AML-193 (cell line): ENCODE results near the gene LIFR.
"Not testable (repeated sequence)": the region's sequence is repeated elsewhere in the genome, so short reads cannot be mapped to it uniquely, and the experiment has no call there.

Experiments used
- DNase-seq, 2 experiments: peaks; one replicate each; lab custom pipeline; 2025; lab: John Stamatoyannopoulos, UW

LIFR gene

DNA sequence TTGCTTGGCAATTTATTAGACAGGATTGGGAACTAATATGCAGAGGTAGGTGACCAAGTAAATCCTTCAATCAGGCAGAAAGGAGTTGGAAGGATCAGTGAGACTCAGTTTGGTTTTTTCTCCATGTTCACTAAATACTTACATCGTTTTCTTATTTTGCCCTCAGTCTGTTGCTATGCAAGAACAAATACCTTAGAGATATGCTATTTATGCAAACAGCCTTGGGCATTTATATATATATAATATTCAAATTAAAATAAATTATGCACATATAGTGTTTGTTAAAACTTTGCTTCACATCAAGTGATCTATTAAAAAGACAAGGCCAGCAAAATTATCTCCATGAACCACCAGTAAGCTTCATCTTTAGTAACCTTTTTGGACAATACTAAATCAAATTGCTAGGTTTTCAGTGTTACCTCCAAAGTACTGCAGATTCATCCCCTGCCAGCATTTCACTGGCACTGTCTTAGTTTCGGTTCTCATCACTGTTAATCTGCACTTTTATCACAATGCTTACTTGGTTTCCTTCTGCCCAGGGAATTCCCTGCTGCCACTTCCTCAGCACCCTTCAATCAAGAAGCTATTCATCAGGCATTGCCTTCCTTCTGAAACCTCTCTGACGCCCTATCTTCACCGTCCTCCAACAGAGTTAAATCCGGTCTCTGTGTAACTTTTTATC, 26.0 kb upstream of the LIFR start:
- no peak for DNase-seq

GRCh38 chr5:38581597-38581996, 25.2 kb upstream of the LIFR start:
- no peak for DNase-seq

- no peak for DNase-seq
Measured at GRCh38 chr5:38579105-38579504, 22.7 kb upstream of the LIFR start.

DNA sequence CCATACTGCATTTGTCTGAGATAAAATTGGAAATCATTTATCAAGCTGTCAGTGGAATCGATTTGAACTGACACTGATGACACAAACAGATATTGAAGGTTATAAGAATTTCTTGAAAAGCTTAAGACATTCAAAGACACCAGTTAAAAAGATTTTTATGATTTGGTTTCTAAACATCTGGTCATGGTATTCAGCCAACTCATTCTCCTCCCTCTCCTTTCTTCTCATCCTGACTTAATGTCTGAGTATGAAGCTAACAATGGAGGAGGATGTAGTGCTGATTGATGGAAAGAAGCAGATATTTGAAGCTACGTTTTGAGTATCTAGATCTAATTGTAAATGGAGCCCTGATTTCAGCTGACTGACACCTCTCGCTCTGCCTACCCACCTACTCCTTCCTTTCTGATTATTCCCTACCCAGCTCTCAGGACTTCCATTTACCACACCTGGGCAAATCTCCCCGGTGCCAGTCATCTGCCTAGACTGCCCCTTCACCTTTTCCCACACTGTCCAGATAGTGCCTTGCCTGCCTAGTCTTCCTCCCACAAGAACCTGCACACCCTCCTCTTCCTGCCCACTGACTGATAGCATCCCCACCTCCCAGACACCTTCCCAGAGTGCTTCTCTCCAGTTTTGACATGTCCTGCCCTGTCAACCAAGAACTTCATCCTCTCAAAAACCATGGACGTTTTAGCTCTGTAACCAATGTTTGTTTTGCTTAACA, 20.7 kb upstream of the LIFR start:
- no peak for DNase-seq

DNA sequence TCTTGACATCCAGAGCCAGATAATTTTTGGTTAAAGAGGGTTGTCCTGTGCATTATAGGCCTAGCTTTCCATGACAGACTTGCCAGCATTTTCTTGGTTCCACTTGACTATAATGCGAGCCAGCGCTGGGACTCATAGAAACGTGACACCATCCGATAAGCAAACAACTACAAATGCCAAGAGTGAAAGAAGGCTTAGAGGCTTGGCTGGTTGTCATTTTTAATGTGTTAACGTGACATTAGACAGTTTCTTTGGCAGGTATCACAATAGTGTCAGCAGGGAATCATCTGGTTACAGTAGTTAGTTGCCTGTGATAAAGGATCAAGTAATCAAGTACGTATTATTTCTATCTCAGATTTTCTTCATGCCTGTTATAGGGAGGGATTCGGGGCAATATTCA, 20.0 kb upstream of the LIFR start:
- DNase-seq: no peak

DNA sequence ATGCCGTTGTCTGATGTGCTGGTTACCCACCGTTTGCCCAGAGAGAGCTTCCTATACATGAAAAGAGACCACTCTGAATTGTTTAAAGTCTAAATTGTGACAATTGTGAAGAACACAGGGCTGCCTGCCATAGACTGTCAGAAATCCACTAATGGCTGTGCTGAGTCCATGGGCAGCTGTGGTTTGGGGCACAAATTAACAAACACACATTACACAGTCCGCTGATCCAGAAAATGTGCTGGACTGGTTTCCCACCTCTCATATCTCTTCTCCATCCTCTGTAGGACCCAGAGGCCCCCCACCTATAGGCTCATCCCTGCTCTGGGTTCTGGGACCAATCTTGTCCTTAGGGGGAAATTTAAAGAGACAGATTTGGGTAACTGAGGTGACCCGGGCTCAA, 19.0 kb upstream of the LIFR start:
- DNase-seq: no peak

GRCh38 chr5:38574009-38574408, 17.6 kb upstream of the LIFR start:
- DNase-seq: no peak

DNA sequence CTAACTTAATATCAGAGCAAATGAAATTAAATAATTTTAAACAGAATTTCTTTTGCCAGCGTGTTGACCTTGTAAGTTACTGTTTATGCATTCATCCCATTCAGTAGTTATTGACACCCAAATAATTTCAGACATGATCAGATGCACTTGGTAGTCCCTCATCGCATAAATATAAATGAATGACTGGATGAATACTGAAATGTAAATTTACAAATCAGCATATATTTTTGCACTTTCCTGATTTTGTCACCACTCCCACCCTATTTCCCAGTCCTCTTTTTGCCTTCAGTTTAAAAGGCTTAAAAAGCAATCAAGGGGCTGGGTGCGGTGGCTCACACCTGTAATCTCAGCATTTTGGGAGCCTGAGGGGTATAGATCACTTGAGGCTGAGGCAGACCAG, 17.1 kb upstream of the LIFR start:
- DNase-seq: no peak

DNA sequence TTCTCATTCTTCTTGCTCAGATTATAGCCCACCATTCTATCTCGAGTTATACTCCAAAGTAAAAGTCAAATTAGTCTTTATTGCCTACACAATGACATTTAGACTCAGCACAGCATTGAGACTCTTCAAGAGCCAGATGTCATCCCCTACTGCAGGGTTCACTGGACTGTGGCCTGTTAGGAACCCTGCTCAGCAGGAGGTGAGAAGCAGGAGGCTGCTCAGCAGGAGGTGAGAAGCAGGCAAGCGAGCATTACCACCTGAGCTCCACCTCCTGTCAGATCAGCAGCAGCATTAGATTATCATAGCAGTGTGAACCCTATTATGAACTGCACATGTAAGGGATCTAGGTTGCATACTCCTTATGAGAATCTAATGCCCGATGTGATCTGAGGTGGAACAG, 12.7 kb upstream of the LIFR start:
- no peak for DNase-seq

- DNase-seq: not testable (repeated sequence)
Measured at GRCh38 chr5:38567306-38567705, 10.9 kb upstream of the LIFR start.

GRCh38 chr5:38563624-38564023, 7.2 kb upstream of the LIFR start:
- no peak for DNase-seq

- DNase-seq: no peak
Measured at GRCh38 chr5:38562444-38563210, 6.2 kb upstream of the LIFR start.

DNA sequence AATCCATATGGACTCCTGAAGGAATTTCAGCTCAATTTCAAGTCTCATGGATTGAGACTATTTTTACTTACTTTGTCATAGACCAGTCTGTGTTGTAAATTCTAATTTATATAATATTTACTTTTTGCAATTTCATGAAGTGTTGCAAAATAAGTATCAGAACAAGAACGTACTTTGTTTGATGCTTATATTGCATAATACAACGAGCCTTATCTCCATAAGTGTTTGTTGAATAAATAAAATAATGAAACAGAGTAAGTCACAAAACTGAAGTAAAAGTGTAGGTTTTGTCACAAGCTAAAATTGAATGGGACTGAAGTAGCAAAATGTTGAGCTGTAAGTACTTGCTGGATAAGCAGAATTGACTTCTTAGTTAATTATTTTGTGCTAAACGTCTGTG, 3.0 kb upstream of the LIFR start:
- no peak for DNase-seq

DNA sequence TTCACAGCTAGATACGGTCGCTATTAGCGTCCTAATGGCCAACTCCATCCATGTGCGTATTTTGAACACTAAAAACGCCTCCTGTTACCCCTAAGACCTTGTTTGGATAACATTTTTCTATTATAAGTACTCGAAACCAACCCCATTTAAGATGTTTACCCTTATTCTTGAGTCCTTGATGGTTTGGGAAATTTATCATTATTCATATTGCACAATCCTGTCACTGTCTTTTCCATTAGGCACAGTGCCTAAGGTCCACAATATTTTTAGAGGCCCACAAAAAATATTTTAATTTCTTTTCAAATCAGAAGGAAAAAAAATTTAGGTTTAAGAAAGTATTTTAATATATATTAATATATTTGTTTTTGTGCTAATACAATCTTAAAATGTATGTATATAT, 1.3 kb upstream of the LIFR start:
- no peak for DNase-seq

GRCh38 chr5:38557308-38557710, 863 bp upstream of the LIFR start:
- DNase-seq: no peak

DNA sequence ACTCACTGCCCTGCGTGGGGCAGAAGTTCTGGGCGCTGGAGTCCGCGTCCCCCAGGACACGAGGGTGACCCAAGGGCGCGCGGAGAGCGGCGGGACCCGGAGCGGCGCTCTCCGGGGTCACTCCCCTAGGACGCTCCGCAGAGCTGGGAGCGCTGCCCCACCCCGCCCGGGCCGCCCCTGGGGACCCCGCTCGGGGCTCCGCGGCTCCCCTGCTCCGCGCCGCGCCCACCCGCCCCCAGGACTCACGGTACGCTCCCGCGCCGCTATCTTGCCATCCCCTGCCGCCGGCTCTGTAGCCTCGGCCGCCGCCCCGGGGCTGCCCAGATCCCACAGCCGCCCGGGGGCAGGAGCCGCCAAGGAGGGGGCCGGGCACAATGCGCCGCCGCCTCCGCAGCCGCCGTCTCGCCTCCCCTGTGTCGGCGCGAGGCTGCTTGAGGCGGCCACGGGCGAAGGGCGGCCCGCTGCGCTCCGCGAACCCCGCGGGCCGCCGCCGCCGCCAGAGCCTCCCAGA, 303 bp downstream of the LIFR start:
- no peak for DNase-seq

GRCh38 chr5:38555354-38556087, 925 bp downstream of the LIFR start:
- DNase-seq: no peak

DNA sequence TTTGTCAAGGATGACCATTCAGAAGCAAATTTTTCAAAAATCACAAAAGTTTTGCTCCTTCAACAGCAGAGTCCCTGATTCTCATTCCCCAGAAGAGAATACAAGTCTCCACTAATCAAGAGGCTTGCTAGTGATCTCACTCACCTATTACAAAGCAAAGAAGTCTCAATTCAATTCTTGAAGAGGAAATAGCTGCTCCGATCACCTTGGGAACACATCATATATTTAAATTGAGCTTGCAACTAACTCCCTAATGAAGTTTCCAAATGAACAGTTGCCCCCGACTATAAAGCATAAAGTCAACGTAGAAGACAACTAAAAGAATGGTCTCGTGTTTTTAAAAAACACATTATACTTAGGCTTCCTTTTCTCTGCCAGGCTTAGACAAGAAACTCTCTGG, 1.6 kb downstream of the LIFR start:
- no peak for DNase-seq

GRCh38 chr5:38554403-38554802, 2.0 kb downstream of the LIFR start:
- no peak for DNase-seq

GRCh38 chr5:38553001-38553521, 3.4 kb downstream of the LIFR start:
- DNase-seq: no peak

GRCh38 chr5:38551030-38552017, 5.1 kb downstream of the LIFR start:
- peak in 1 of 2 experiments; percentile 12 for DNase-seq
